HT1080 (cell line): Measurements from ENCODE around the gene PRR16. TPM values are rescaled to one million over a fixed set of nuclear protein-coding genes. Genes with fewer than 3 reads are reported as not detected.

Experiments
- DNase-seq: peaks from one replicate; pipeline ENCODE4 v3.0.0-alpha.2; 2015; ENCODE audit warnings: low read depth
- total RNA-seq: library from RNA; depleted of rRNA; stranded (reverse); fragments of >200 nt; shearing (Covaris generic); gene quantifications from 2 replicates; pipeline ENCODE4 v1.2.3, GENCODE V29; 2014

The PRR16 gene
- total RNA-seq, 1 experiment from 2014 or later = 2.1 TPM

DNA sequence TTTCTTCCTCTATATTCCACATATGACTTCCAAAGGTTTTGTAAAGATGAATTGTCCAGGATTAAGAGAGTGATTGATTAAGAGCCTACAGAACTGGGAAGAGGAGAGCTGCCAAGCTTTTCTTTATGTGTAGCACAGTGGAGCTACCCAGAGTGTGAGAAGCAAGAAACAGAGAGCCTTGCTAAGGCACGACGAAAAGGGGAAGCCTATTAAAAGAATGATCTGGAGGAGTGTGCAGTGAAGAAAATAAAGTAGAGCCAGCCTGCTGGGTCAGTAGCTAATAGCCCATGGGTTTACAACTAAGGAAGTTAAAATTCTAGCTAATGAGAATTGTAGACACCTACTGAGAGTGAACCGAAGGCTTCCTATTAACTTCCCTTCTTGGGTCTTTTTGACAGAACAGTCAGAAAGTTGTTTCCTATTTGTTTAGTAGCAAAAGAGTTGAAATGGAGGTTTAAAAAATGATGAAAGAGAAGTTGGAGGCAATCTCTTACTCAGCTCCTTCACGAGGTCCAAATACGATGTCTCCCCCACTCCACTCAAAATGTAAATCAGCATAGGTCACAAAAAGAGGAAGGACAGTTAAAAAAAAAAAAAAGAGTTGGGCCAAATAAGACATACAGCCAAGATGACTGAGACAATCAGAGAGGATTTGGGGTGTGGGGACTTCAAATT lies 957 bp upstream of the PRR16 start:
- DNase-seq = no peak

DNA sequence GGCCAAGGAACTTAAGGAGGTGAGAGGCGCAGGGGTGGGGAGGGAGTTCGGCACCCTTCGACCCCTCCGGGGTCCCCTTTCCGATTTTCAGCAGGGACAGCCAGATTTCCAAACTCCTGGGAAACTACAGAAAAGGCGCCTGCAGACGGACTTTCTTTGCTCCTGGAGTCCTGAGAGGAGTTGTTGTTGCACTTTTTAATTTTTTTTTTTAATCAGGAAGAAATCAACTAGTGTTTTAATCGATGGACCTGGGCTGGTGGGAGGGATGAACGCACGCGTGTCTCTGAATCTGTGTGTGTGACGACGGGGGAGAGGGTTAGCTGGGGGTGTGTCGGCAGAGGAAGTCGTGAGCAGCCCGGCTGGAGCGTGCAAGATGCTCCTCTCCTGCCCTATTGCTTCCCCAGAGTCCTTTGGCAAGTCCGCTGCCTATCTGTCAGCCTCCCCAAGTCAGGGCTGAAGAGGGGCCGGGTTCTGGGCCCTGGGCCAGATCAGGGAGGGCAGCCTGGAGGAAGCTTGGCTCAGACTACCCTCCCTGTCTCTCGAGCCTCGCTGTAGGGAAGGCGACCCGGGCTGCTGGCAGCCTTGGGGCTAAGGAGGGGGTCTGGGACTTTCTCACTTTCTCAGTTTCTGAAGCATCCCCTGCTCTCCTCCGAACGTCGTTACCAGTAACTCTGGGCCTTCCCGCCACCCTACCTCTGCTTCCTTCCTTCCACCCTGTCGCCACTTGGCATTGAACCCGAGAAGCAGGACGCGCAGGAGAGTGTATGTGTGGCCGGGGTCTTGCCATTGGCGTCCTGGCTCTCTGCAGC lies 731 bp downstream of the PRR16 start:
- peak; percentile 53 for DNase-seq

DNA sequence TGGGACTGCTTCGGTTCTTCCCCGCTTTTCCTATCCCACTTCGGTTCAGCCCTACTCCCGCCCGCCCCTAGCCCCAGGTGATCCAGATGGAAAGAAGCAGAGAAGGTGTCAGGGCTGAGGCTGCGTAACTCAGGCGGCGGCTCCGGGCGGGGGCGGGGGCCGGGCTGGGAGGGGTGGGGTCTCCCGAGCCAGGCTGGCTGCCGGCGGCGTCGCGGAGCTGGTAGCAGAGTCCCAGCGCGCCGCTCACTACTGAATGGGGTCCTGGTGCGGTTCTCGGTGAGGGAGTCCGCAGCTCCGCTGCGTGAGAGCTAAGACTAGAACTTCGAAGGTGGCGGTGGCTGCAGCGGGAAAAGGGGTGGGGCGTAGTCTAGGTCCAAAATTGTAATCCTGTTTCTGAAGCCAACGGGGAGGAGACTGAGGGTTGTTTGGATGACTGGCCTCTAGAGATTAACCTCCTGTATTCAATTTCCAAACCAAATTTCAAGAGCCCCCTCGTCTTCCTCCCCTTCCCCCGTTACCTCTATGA lies 1.4 kb downstream of the PRR16 start:
- DNase-seq = peak; percentile 29

DNA sequence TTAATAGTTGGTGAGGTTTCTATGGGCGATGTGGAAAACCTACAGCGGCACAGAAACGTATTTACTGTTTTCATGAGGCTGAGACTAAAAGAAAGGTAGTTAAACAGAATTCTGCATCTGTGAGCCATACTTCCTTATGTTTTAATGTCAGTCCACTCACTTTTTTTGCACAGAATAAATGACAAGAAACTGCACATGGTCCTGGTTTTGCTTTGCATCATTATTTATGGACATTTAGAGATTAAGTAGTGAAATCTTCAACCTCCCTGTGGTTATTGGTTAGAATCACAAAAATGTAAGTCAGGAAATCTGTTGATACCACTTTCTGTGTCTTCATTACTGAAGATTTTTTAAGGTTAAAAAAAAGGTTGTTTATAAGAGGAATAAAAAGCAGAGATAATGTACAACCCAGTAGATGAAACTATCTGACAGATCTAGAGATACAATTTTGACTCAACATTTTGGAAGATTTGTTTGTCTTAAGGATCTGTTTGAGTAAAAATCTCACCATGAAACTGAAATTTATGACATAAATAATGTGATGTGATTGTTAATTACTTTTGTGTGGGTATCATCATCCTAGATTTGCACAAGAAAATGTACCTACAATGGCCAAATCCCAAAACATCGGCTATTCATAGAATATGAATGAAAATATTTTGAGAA lies 2.4 kb downstream of the PRR16 start:
- DNase-seq = no peak

DNA sequence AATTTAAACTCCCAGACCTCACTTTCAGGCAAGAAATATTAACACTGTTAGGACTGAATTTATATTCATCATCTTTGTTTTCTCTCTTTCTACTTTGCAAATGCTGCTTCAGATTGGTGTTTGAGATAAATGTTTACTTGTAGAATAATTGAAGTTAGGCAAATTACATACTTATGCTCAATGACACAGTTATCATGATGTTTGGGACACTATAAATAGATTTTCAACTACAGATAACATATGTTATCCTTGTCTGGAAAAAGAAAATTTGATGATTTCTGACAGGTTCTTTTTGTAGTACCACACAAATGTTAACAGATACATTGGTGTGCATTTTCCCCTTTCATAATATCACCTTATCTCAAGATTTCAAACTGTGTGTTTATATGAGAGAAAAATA lies 7.9 kb downstream of the PRR16 start:
- no peak for DNase-seq

DNA sequence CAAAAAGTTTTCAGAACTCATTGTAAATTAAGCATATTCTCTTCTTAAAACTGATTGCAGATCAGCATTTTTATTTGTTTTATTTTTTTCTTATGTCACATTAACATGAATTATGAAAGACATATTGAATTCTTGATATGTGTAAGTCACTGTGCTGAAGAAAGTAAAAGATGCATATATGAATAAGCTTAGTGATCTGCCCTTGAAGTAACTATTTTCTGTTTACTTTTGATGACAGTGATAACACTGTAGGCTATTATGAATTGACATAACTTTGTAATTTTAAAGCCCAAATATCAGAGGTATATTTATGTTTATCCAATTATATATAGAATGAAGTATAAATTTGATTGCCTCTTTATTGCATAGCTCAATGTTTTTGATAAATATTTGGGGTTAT lies 8.8 kb downstream of the PRR16 start:
- DNase-seq = no peak

DNA sequence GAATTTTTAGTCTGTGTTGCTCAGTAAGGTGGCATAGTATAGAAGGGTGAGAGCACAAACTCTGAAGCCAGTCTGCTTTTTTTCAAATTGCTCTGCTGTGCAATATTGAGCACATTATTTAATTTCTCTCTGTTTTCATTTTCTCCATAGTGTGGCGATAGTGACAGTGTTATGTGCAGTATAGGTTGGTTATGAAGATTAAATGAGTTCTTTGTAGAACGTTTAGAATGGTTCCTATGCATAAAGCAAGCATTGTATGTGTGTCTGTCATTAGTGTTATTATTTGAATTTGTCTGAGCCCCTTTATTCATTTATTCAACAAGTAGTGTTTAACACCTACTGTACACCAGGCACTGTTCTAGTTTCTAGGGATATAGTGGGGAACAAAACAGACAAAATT lies 9.2 kb downstream of the PRR16 start:
- no peak for DNase-seq

DNA sequence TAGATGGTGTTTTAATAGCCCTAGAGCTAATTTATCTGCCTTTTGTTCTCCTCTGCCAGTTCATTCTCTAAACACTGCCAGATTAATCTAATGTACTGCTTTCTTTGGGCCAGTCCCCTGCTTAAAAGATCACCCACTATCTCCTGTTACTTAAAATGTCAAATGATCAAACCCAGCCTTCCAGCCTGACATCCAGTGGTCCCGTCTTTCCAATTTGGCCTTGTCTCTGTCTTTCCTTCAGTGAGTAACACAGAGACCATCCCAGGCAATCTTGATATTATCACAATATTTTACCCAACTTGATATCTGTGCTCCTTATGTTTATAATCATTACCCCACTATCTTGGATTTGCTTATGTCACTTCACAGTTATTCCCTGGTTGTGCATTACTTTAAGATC lies 12.0 kb downstream of the PRR16 start:
- DNase-seq = no peak

DNA sequence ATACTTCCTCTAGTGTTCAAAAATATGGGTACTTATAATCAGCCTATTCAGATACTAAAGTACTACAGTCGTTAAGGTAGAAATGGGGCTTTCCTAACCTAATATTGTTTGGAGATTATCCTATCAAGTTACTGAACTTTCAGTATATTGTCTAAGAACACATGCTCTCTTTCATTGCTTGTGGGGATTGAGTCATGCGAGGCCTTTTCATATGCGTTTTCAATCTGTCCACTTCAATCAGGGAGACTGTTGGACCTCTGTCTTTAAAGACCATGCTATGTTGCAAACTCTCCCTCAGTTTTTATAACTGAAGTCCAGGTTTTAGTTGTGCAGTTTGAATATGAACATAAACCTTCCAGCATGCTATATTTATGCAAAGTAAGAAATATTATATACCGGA lies 15.0 kb downstream of the PRR16 start:
- DNase-seq = no peak

DNA sequence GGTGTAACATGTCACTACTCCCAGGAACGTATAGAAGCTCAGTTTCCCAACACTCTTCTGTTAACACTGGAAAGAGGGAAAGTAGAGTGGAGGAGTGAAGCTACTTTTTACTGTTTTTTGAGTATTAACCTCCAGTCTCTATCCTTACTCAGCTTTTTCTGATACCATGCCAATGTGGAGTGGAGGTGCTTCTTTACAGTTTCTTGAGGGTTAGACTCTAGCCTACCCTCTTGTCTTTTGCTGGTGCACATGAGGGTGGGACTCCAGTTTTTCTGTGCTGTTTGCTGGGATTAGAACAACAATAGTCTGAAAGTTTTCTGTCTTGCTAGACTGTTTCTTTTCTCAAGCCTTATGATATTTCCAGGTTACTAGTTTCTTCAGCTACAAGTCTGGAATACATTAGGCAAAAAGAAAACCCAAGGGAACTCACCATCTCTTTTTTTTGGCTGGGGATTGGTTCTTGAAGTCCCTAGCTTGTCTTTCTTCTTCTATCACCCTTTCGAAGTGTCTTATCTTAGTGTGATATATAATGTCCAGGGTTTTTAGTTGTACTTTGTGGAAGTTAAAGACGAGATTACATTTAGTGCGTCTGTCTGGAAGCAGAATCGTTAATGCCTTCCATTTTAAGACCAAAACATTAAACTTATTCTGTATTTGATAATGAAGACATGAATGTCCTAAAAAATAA lies 35.9 kb downstream of the PRR16 start:
- DNase-seq = no peak

DNA sequence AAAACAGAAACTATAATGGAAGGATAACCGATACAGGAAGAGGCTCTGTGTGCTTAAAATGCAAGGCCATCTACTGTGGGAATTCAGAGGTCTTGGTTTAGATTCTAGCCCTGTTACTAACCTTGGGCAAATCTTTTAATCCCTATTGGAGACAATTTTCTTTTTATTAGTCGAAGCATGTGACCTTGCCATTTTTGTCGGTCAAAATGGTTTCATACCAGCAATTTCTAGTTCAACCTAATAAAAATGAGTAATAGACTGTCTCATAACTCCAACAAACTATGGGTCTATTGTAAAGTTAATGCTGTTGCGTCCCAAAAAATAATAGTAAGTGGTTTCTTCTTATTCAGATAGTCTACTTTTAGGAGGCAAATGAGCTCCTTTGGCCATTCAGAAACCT lies 38.4 kb downstream of the PRR16 start:
- no peak for DNase-seq

DNA sequence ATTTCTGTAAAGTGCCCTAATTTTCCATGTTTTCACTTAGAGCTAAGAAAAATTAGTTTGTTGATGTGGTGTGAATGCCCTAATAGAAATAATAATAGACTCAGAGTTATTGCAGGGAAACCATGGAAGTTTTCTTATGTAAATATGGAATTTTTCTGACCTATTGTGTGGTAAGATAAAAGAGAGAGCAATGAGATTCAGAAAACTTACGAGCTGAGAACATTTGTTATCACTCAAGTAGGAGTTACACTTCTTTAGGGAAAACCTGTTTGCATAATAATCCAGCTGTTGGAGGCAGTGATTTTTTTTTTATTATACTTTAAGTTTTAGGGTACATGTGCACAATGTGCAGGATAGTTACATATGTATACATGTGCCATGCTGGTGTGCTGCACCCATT lies 39.2 kb downstream of the PRR16 start:
- no peak for DNase-seq

DNA sequence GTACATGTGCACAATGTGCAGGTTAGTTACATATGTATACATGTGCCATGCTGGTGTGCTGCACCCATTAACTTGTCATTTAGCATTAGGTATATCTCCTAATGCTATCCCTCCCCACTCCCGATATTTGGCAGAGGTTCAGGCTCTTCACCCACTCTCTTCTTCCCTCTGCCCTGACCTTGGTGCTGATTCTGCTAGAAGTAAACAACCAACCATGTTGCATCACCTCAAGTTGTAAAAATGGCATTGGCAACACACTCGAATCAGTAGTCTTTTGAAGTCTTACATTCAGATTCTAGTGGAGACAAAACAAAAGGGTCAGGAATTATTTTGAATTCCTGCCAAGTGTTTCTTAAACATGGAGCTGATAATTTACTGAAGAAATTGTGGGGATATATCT lies 40.0 kb downstream of the PRR16 start:
- no peak for DNase-seq

DNA sequence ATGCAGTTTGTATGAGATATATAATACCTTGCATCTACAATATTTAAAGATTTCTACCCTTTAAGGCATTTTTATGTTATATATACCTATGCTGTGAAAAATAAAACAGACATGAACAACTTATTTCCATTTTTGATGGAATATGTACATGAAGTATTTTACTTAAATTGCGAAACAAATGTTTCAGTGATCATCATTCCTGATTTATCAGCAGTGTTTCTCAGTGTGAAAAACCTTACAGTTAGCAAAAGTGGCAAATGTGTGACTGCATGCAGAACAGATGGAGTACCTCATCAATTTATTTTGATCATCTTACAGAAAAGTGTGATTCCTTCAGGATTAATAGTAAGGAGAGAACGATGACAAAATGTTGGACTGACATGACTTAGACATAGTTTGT lies 43.1 kb downstream of the PRR16 start:
- DNase-seq = no peak

DNA sequence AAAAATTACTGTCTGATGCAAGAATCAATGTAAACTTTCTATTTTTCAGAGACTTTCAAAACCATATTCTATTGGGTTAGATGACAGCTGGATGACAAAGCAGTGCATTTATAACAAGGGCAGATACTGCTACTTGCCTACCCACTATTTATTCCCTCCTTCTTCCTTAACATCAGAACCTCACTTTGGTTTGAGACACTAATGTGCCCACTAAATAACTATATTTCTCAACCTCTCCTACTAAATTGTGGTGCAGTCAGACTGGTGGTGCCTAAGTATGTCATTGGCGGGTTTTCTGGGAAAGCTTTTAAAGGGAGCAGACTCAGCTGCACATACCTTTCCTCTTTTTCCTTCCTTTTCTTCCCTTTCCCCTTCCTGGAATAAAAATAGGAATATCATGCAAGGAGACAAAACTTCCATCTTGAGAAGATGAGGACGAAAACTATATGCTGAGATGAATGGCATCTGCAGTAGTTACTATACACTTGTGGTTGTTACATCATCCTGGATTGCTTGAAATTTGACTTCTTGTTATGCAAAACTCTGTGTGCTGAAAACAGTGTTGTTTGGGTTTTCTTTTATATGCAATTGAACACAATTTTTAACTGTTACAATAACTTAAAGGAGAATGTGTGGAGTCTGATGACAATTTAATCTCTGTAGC lies 43.8 kb downstream of the PRR16 start:
- DNase-seq = no peak

DNA sequence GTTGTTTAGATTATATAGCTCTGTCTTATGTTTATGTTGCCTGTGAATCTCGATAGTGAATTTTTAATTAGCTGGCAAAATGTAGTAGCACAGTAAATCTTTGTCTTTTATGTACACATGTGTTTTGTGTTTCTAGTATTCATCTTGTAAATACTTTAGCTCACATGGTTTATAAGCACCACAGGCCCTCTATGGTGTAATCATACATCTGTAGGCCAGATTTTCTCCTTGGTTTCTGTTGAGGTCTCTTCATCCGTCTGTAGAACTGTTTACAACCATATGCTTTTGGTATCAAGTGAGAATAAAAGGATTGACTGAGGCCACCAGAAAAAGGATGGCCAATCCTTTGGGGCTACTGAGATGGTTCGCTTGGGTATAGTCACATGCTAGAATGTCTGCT lies 45.0 kb downstream of the PRR16 start:
- DNase-seq = no peak

DNA sequence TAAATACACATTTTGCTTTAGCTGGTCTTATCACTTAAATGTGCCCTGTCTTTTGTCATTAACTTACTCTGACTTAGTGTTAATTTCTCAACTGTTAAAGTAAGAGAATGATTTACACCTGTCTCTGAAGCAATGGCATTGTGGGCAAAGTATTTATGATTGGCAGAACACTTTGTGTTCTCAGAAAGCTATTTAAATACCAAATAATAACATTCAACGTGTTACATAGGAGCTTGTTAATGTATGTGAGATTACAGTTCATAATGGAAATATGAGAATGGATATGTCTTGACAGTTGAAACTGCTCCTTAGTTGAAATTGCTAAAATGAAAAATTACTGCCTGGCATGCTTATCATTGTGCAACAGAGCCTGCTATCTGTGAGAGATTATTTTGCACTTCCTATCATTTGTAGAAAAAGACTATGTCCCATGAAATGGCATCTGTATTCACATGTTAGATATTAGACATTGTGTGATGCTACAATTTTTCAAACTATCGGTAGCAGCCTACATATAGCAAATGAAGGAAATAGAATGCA lies 46.1 kb downstream of the PRR16 start:
- no peak for DNase-seq

DNA sequence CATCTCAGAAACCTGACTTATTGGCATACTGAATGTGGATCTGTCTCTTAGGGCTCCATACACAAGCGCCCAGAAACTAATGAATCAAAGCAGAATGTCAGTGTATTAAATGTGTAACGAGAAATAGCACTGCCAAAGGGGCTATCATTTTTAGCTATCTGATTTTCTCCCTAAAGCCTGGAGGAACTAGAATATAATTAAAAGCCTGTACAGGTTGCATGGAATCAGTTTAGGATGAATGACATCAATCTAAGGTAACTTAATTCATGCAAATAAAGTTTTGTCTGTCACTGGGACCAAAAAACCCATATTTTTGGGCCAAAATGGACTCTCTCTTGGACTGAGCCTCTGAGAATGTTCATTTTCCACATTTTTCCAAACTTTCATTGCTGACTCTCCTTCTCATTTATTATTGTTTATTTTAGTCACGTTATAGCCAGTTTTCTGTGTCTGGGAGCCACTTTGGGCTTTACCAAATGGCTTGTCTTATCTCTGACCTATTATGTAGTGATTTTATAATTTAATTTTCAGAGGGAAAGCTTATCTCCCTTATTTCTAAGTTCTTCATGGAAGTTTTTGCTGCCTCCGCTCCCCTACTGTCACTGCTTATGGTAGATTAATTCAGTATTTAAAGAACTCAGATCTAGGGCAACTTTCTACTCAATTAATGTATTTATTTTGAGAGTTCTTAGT lies 47.0 kb downstream of the PRR16 start:
- DNase-seq = no peak

DNA sequence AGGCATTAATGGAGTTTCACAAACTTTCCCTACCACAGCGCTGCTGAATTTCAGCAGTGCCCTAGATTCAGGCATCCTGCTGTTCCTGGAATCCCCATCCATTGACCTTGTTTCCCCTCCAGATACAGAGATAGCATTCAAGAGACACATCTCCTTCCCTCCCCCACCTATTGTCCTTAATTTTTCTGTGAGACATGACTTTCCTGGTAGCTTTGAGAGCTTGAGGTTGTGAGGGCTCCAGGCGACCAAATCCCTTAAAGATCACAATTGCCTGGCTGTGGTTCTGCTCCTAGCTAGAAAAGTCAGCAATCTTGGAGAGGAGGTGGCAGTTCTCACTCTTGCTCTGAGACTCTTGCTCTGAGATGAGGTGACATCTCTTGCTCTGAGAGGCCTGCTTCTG lies 48.0 kb downstream of the PRR16 start:
- no peak for DNase-seq
